ENCODE measurements around the gene BLACAT1.

BLACAT1 gene

DNA sequence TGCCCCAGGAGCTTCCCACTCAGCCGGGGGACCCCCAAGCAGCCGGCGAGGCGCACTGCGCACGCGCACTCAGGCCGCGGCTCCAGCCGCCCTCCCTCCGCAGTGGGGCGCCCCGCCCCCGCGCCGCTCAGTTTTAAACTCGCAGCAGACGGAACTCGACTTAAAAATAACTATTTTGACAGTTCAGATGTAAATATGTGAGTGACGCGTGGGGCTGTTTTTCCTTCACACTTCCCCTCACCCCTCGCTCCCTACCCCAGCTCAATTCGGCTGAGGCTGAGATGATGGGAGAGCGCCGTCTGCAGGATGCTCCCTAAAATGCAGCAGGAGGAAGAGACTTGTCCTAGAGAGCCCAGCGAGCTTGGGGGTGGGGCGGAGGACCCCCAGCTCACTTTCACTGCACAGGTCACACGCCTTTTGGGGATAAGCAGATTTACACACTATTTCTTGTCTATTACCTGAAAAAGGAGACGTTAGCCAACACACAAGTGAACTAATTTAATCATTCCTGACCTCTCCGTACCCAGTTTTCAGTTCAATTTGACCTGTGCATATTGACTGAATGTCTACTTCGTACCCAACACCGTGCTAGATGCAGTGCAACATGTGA lies 25.0 kb downstream of the BLACAT1 start:
- no peak overlapping the region for H3K27ac ChIP-seq (ENCODE audit: low read length)
- DNase-seq: peak; percentile 70
- no peaks in the 10 kb centered on the region for H3K9me2 ChIP-seq (replicated peaks; ENCODE audit: insufficient read depth, low read length)
- H3K9ac ChIP-seq (ENCODE audit: low read length): peak overlapping the region; percentile 31; the same call in 1 of the 2 replicates
- no peaks in the 10 kb centered on the region for H3K9me3 ChIP-seq (replicated peaks; ENCODE audit: insufficient read depth, low read length)
- no peaks in the 10 kb centered on the region; the same call in 1 of the 2 replicates for H3F3A ChIP-seq (ENCODE audit: insufficient read depth, low read length)
- peaks cover 22% of the 10 kb centered on the region for H3K4me1 ChIP-seq (ENCODE audit: low read length)
- H4K20me1 ChIP-seq (ENCODE audit: insufficient read depth, low read length): no peaks in the 10 kb centered on the region
- H3K27me3 ChIP-seq (replicated peaks; ENCODE audit: insufficient read depth, low read length): no peaks in the 10 kb centered on the region
- peak overlapping the region; percentile 94 for H2AFZ ChIP-seq (ENCODE audit: low read length)
- no peaks in the 10 kb centered on the region for H3K79me2 ChIP-seq (ENCODE audit: low read length)
- TF ChIP-seq EZH2 (optimal IDR thresholded peaks at IDR 0.05; ENCODE audit: low read depth, low read length) (no peak), EZH2phosphoT487 (IDR thresholded peaks at IDR 0.05; ENCODE audit: low read length) (no peak)
- TF ChIP-seq, protein P1, sequence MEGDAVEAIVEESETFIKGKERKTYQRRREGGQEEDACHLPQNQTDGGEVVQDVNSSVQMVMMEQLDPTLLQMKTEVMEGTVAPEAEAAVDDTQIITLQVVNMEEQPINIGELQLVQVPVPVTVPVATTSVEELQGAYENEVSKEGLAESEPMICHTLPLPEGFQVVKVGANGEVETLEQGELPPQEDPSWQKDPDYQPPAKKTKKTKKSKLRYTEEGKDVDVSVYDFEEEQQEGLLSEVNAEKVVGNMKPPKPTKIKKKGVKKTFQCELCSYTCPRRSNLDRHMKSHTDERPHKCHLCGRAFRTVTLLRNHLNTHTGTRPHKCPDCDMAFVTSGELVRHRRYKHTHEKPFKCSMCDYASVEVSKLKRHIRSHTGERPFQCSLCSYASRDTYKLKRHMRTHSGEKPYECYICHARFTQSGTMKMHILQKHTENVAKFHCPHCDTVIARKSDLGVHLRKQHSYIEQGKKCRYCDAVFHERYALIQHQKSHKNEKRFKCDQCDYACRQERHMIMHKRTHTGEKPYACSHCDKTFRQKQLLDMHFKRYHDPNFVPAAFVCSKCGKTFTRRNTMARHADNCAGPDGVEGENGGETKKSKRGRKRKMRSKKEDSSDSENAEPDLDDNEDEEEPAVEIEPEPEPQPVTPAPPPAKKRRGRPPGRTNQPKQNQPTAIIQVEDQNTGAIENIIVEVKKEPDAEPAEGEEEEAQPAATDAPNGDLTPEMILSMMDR (IDR thresholded peaks at IDR 0.05; ENCODE audit: low read length): peak; percentile 99
- H3K36me3 ChIP-seq (replicated peaks; ENCODE audit: insufficient read depth, low read length): no peaks in the 10 kb centered on the region
- H3K4me3 ChIP-seq (ENCODE audit: low read length): peak overlapping the region; percentile 64
- H3K4me2 ChIP-seq (ENCODE audit: low read depth, low read length): peak overlapping the region; percentile 86

DNA sequence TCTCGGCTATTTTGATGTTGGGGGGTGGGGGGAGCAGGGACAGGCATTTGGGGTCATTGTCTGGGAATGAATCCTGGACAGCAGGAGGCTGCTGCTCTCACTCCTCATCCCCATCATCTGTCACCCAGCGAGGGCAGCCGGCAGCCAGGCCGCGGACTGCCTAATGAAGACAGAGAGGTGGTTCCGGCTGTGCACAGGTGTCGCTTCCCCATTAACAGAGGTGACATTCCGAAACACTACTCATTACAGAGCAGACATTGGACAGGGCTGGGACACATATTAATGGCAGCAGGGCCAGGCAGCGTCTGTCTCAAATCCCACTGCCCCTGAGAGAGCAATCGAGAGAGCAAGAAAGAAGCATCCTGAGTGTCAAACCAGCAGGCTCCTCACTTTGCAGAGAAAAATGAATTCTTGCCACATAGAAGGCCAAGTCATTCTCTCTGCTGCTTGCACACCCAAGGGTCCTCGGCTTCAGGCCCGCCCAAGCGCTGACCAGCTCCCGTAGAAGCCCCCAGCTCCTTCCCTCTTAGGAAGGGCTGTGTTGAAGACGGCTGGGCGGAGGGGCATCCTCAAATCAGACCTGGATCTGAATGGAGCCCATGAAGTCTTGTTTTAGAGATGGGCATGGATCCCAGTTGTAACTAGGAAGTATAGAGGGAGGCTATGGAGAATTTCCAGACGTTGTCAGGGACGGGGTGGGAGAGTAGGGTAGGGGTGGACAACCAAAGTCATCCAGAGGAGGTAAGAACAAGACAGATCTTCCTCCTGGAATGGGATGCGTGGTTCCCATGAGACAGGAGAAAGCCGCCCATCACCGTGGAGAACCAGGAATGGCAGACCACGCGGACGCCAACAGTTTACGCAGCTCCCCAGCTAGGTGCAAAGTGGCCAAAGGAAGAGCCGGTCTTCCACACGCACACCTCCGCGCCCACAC lies 25.8 kb downstream of the BLACAT1 start:
- no peak for DNase-seq
- Histone ChIP-seq H3K4me2 (ENCODE audit: low read depth, low read length) (peak overlapping the region; percentile 86), H3K9ac (ENCODE audit: low read length) (peak overlapping the region; percentile 31; the same call in 1 of the 2 replicates), H3K9me2 (replicated peaks; ENCODE audit: insufficient read depth, low read length) (no peaks in the 10 kb centered on the region), H4K20me1 (ENCODE audit: insufficient read depth, low read length) (no peaks in the 10 kb centered on the region), H3F3A (ENCODE audit: insufficient read depth, low read length) (no peaks in the 10 kb centered on the region; the same call in 1 of the 2 replicates), H3K4me1 (ENCODE audit: low read length) (peaks cover 15% of the 10 kb centered on the region), H2AFZ (ENCODE audit: low read length) (peak overlapping the region; percentile 94), H3K27me3 (replicated peaks; ENCODE audit: insufficient read depth, low read length) (no peaks in the 10 kb centered on the region), H3K27ac (ENCODE audit: low read length) (no peak overlapping the region), H3K9me3 (replicated peaks; ENCODE audit: insufficient read depth, low read length) (no peaks in the 10 kb centered on the region), H3K79me2 (ENCODE audit: low read length) (no peaks in the 10 kb centered on the region), H3K4me3 (ENCODE audit: low read length) (peak overlapping the region; percentile 64), H3K36me3 (replicated peaks; ENCODE audit: insufficient read depth, low read length) (no peaks in the 10 kb centered on the region)
- TF ChIP-seq EZH2phosphoT487 (IDR thresholded peaks at IDR 0.05; ENCODE audit: low read length) (no peak), EZH2 (optimal IDR thresholded peaks at IDR 0.05; ENCODE audit: low read depth, low read length) (no peak)
- TF ChIP-seq, protein P1 (IDR thresholded peaks at IDR 0.05; ENCODE audit: low read length): no peak

DNA sequence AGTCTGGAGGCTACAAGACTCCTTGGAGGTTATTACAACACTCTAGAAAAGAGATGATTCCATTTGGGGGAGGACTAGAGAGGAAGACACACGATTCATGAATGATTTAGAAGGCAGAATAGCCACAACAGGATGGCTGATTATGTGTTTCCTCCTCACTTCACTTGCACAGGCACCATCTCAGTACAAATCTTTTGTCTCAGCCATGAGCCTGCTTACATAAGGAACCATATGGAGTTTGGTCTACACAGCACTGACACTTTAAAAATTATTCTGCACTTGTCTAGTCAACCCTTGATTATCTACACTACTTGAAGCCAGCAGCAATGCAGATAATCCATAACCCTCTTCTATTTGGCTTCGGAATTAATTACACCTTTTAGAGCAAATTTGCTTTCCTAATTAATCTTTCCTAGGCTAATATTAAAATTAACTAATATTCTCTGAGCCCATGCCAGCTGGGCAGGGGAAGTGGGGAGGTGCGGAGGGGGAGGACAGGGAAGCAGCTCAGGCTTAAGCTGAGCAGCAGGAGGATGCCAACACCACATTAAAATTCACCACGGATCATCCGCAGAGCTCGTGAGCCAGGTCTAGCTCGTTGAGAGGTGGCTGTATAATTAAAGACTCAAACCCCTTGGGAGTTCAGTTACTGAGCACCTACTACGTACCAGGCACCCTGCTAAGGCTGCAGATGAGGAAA lies 30.8 kb downstream of the BLACAT1 start:
- DNase-seq: no peak
- H3K4me3 ChIP-seq (ENCODE audit: low read length): no peak overlapping the region

More for the DNA sequence above, 30.8 kb downstream of the BLACAT1 start:
- H3F3A ChIP-seq (ENCODE audit: insufficient read depth, low read length): no peaks in the 10 kb centered on the region
- peaks cover under 1% of the 10 kb centered on the region; the same call in 1 of the 2 replicates for H3K4me1 ChIP-seq (ENCODE audit: low read length)
- no peaks in the 10 kb centered on the region for H3K27me3 ChIP-seq (replicated peaks; ENCODE audit: insufficient read depth, low read length)
- no peak overlapping the region for H3K4me2 ChIP-seq (ENCODE audit: low read depth, low read length)
- no peaks in the 10 kb centered on the region for H4K20me1 ChIP-seq (ENCODE audit: insufficient read depth, low read length)
- H3K9ac ChIP-seq (ENCODE audit: low read length): no peak overlapping the region
- no peaks in the 10 kb centered on the region for H3K9me3 ChIP-seq (replicated peaks; ENCODE audit: insufficient read depth, low read length)
- H3K79me2 ChIP-seq (ENCODE audit: low read length): no peaks in the 10 kb centered on the region
- TF ChIP-seq, protein P1 (IDR thresholded peaks at IDR 0.05; ENCODE audit: low read length): no peak
- TF ChIP-seq EZH2phosphoT487 (IDR thresholded peaks at IDR 0.05; ENCODE audit: low read length) (no peak), EZH2 (optimal IDR thresholded peaks at IDR 0.05; ENCODE audit: low read depth, low read length) (no peak)
- no peak overlapping the region for H2AFZ ChIP-seq (ENCODE audit: low read length)
- H3K36me3 ChIP-seq (replicated peaks; ENCODE audit: insufficient read depth, low read length): no peaks in the 10 kb centered on the region
- H3K9me2 ChIP-seq (replicated peaks; ENCODE audit: insufficient read depth, low read length): no peaks in the 10 kb centered on the region
- no peak overlapping the region for H3K27ac ChIP-seq (ENCODE audit: low read length)
